Testis (tissue), 3 donors: ENCODE data around the gene SLC7A5. TPM values are rescaled to one million over a fixed set of nuclear protein-coding genes. Genes with fewer than 3 reads are reported as not detected.

Experiments
- DNase-seq: peaks from one replicate; pipeline ENCODE4 v3.0.0-alpha.2; 2019
- H3K27ac ChIP-seq, 2 donors: fragments of 200-600 bp; sonication (generic); one replicate each; pipeline ENCODE4 v1.5.1; 2019
- H3K27me3 ChIP-seq: fragments of 200-600 bp; sonication (generic); one replicate; pipeline ENCODE4 v1.5.1; 2019
- H3K36me3 ChIP-seq: fragments of 200-600 bp; sonication (generic); one replicate; pipeline ENCODE4 v1.5.1; 2017; ENCODE audit warnings: low read depth; ENCODE audit errors: missing control alignments
- H3K4me1 ChIP-seq: fragments of 200-600 bp; sonication (generic); one replicate; pipeline ENCODE4 v1.5.1; 2019
- H3K4me3 ChIP-seq, 2 donors: fragments of 200-600 bp; sonication (generic); one replicate each; pipeline ENCODE4 v1.5.1; 2017 to 2019
- H3K9me3 ChIP-seq: fragments of 200-600 bp; sonication (generic); one replicate; pipeline ENCODE4 v1.5.1; 2017
- CTCF ChIP-seq, 3 experiments: fragments of 450-650 bp in 2 of 3; fragments of 200-600 bp in 1 of 3; sonication (generic) in 1 of 3; IDR thresholded peaks; one replicate each; pipeline ENCODE4 v1.5.1; 2016 to 2019; ENCODE audit warnings: antibody characterized with exemption in 3 of 3, mild to moderate bottlenecking in 2 of 3, moderate library complexity in 1 of 3
- POLR2A ChIP-seq: fragments of 450-650 bp; IDR thresholded peaks from one replicate; pipeline ENCODE4 v1.6.1; 2017; ENCODE audit warnings: antibody characterized with exemption, mild to moderate bottlenecking, moderate library complexity
- WGBS, 2 donors: methylation state at CpG; one replicate each; pipeline ENCODE4 v1.1.5; 2018; 5-methylcytosine and 5-hydroxymethylcytosine counted together
- intact Hi-C: fragments of 100-400 bp; cut with DNase I; formaldehyde crosslinking; loops from one replicate; pipeline ENCODE4 v1.15.1; 2023; ENCODE audit warnings: low total_unique reads
- microRNA-seq, 2 donors: library from miRNA; unstranded; fragments of <30 nt; microRNA quantifications; one replicate each; pipeline ENCODE4, GENCODE V29; 2016; ENCODE audit warnings: borderline number of aligned reads in 2 of 2, borderline replicate concordance in 1 of 2
- polyA plus RNA-seq: library from polyadenylated mRNA; stranded (reverse); fragments of 350-450 nt; fragmentation: Illumina TruSeq; extraction: RNeasy Lipid Tissue Mini Kit (QIAGEN cat#74804); gene quantifications from one replicate; pipeline ENCODE4 v1.2.3, GENCODE V29; 2014; ENCODE audit warnings: low read depth, low replicate concordance; ENCODE audit not compliant: insufficient read depth
- small RNA-seq, 2 donors: library from RNA; depleted of rRNA; stranded (forward); fragments of <200 nt; gene quantifications; one replicate each; pipeline ENCODE3, GENCODE V24; 2016
- total RNA-seq, 2 donors: library from RNA; depleted of rRNA; stranded (reverse); fragments of >200 nt; gene quantifications; one replicate each; pipeline ENCODE4 v1.2.3, GENCODE V29; 2016

SLC7A5 gene
- total and polyA plus RNA-seq, 3 donors from 2014 or later: 179 to 290 (median 263) TPM

GRCh38 chr16:87784812-87785211 is 84.5 kb downstream of the SLC7A5 start:
- 25 to 53% methylated on average over 10 of the region's 10 CpGs for WGBS, 2 donors
- H3K27ac ChIP-seq: no peak overlapping the region
- intact Hi-C loops: loop anchor here (10.0 kb wide), 1 partner anchor 90 kb away; no protein-coding TSS in a partner anchor
- H3K4me1 ChIP-seq: peaks cover 8% of the 10 kb centered on the region
- peak; percentile 65 for DNase-seq
- no peaks in the 10 kb centered on the region for H3K36me3 ChIP-seq
- no peak overlapping the region for H3K4me3 ChIP-seq
- TF ChIP-seq CTCF (IDR thresholded peaks at IDR 0.05) (no peak), POLR2A (no peak)
- no peaks in the 10 kb centered on the region for H3K27me3 ChIP-seq
- no peaks in the 10 kb centered on the region for H3K9me3 ChIP-seq

GRCh38 chr16:87782033-87782432 is 87.3 kb downstream of the SLC7A5 start:
- H3K4me1 ChIP-seq: peaks cover 19% of the 10 kb centered on the region
- intact Hi-C loops: loop anchor here (10.0 kb wide), 1 partner anchor 93 kb away; no protein-coding TSS in a partner anchor
- H3K36me3 ChIP-seq: no peaks in the 10 kb centered on the region
- H3K27ac ChIP-seq: no peak overlapping the region
- no peaks in the 10 kb centered on the region for H3K9me3 ChIP-seq
- no peak for DNase-seq
- no peaks in the 10 kb centered on the region for H3K27me3 ChIP-seq
- TF ChIP-seq POLR2A (no peak), CTCF (IDR thresholded peaks at IDR 0.05) (no peak)
- no peak overlapping the region for H3K4me3 ChIP-seq
- 91 to 99% methylated on average over 4 of the region's 4 CpGs for WGBS, 2 donors

GRCh38 chr16:87780385-87780989 is 88.8 kb downstream of the SLC7A5 start:
- no peak overlapping the region for H3K27ac ChIP-seq
- intact Hi-C loops: loop anchor here (10.0 kb wide), 1 partner anchor 94 kb away; no protein-coding TSS in a partner anchor

More at GRCh38 chr16:87780385-87780989, 88.8 kb downstream of the SLC7A5 start:
- Histone ChIP-seq H3K27me3 (no peaks in the 10 kb centered on the region), H3K4me1 (peaks cover 19% of the 10 kb centered on the region), H3K36me3 (no peaks in the 10 kb centered on the region), H3K4me3 (no peak overlapping the region), H3K9me3 (no peaks in the 10 kb centered on the region)
- TF ChIP-seq CTCF (IDR thresholded peaks at IDR 0.05) (no peak), POLR2A (no peak)
- WGBS, 2 donors: 78 to 80% methylated on average over 10 of the region's 10 CpGs
- peak; percentile 30 for DNase-seq

Small RNAs within 50 kb of the gene (microRNA-seq; reads per million reads assigned to microRNA genes)
- gene MIR6775: 0 reads per million in 2 donors

Small RNAs within 50 kb of the gene (small RNA-seq; reads per million reads assigned to genes)
- gene MIR6775: 0 reads per million in 2 donors

Other genes with a start within 250 kb of the SLC7A5 start
- gene KLHDC4, start 103.5 kb downstream of the SLC7A5 start, total RNA-seq: 100 to 1,000 TPM in 1 of 2 donors, 10 to 100 TPM in 1; 79.2 to 130 TPM
- gene KLHDC4, start 103.5 kb downstream of the SLC7A5 start, polyA plus RNA-seq: 60.6 TPM
- not detected for gene CA5A, start 67.0 kb upstream of the SLC7A5 start, total RNA-seq
- gene CA5A, start 67.0 kb upstream of the SLC7A5 start, polyA plus RNA-seq: not detected
- 10 to 100 TPM; 55.9 to 60.2 TPM for gene BANP, start 81.9 kb upstream of the SLC7A5 start, total RNA-seq
- gene BANP, start 81.9 kb upstream of the SLC7A5 start, polyA plus RNA-seq: 25.3 TPM